Measurements from ENCODE around the gene LEUTX.
A peak's percentile ranks its signal among the peaks of the same experiment; 100 is the strongest.

LEUTX gene

GRCh38 chr19:39832341-39833083, 53.9 kb downstream of the LEUTX start:
- DNase-seq (ENCODE audit: extremely low read depth, low read depth): no peak
- peak overlapping the region; percentile 47 for H3K4me3 ChIP-seq (replicated peaks; ENCODE audit: low read depth, low read length)
- no peak for TF ChIP-seq CTCF (IDR thresholded peaks at IDR 0.05; ENCODE audit: low read depth, low read length, missing control alignments)

GRCh38 chr19:39833160-39833463, 54.5 kb downstream of the LEUTX start:
- DNase-seq (ENCODE audit: extremely low read depth, low read depth): no peak
- TF ChIP-seq CTCF (IDR thresholded peaks at IDR 0.05; ENCODE audit: low read depth, low read length, missing control alignments): no peak
- H3K4me3 ChIP-seq (replicated peaks; ENCODE audit: low read depth, low read length): peak overlapping the region; percentile 47

- peak; percentile 78 for DNase-seq (ENCODE audit: extremely low read depth, low read depth)
- TF ChIP-seq CTCF (IDR thresholded peaks at IDR 0.05; ENCODE audit: low read depth, low read length, missing control alignments): no peak
- peak within 1 kb of the TSS; percentile 47 for H3K4me3 ChIP-seq (replicated peaks; ENCODE audit: low read depth, low read length)
These were observed 55.0 kb downstream of the LEUTX start, which contains the start of gene DYRK1B for GRCh38 chr19:39833464-39834286. Gene DYRK1B (minus strand): TSS chr19:39834162. CDS start chr19:39831867, 2,295 bp downstream.

GRCh38 chr19:39834287-39834841, 55.7 kb downstream of the LEUTX start:
- TF ChIP-seq CTCF (IDR thresholded peaks at IDR 0.05; ENCODE audit: low read depth, low read length, missing control alignments): no peak

More at GRCh38 chr19:39834287-39834841, 55.7 kb downstream of the LEUTX start:
- H3K4me3 ChIP-seq (replicated peaks; ENCODE audit: low read depth, low read length): peak overlapping the region; percentile 47; the same call in 1 of the 2 replicates
- no peak for DNase-seq (ENCODE audit: extremely low read depth, low read depth)

Data from HFF-Myc (cell line).